ENCODE results near the gene NUDC. TPM values are rescaled to one million over a fixed set of nuclear protein-coding genes. Genes with fewer than 3 reads are reported as not detected.

The NUDC gene
- total and polyA plus RNA-seq, 9 of the 15 experiments (the other 6 are each of a cell fraction or from before 2014, with no cell fraction given), result 9.8 to 234 (median 149) TPM

- TF ChIP-seq CUX1 (CRISPR knock-in tag; IDR thresholded peaks at IDR 0.05), result no peak
- TF ChIP-seq ETV1 (tag; conservative IDR thresholded peaks at IDR 0.05; ENCODE audit: low read depth), result no peak
- TF ChIP-seq ZNF3 (CRISPR knock-in tag; IDR thresholded peaks at IDR 0.05), result no peak
- no peak for TF ChIP-seq ZZZ3 (IDR thresholded peaks at IDR 0.05)
- TF ChIP-seq SIN3A (IDR thresholded peaks at IDR 0.05; ENCODE audit: borderline replicate concordance in 2 of 2, control insufficient read depth in 1 of 2, low read depth in 2 of 2, low read length in 2 of 2), result no peak
- TF ChIP-seq XRCC3 (IDR thresholded peaks at IDR 0.05), result no peak
- no peak for TF ChIP-seq RUNX1 (IDR thresholded peaks at IDR 0.05; ENCODE audit: low read depth)
- no peak for TF ChIP-seq ZBTB1 (CRISPR knock-in tag; IDR thresholded peaks at IDR 0.05; ENCODE audit: borderline replicate concordance, low read depth)
- TF ChIP-seq ZNF77 (CRISPR knock-in tag; IDR thresholded peaks at IDR 0.05), result no peak
- no peak for TF ChIP-seq ZNF584 (CRISPR knock-in tag; IDR thresholded peaks at IDR 0.05; ENCODE audit: low read depth)
- TF ChIP-seq RCOR1 (IDR thresholded peaks at IDR 0.05; ENCODE audit: borderline replicate concordance in 1 of 2, low read depth in 2 of 2, low read length in 2 of 2), result peak in 1 of 2 experiments; percentile 58; a peak in 1 of 4 replicates
- TF ChIP-seq VEZF1 (CRISPR knock-in tag; IDR thresholded peaks at IDR 0.05), result peak; percentile 39
- TF ChIP-seq, protein P1, sequence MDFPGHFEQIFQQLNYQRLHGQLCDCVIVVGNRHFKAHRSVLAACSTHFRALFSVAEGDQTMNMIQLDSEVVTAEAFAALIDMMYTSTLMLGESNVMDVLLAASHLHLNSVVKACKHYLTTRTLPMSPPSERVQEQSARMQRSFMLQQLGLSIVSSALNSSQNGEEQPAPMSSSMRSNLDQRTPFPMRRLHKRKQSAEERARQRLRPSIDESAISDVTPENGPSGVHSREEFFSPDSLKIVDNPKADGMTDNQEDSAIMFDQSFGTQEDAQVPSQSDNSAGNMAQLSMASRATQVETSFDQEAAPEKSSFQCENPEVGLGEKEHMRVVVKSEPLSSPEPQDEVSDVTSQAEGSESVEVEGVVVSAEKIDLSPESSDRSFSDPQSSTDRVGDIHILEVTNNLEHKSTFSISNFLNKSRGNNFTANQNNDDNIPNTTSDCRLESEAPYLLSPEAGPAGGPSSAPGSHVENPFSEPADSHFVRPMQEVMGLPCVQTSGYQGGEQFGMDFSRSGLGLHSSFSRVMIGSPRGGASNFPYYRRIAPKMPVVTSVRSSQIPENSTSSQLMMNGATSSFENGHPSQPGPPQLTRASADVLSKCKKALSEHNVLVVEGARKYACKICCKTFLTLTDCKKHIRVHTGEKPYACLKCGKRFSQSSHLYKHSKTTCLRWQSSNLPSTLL (IDR thresholded peaks at IDR 0.05), result no peak
- TF ChIP-seq ZNF311 (CRISPR knock-in tag; IDR thresholded peaks at IDR 0.05), result no peak
- no peak for TF ChIP-seq PRMT5 (CRISPR knock-in tag; IDR thresholded peaks at IDR 0.05)
- TF ChIP-seq, protein P2, sequence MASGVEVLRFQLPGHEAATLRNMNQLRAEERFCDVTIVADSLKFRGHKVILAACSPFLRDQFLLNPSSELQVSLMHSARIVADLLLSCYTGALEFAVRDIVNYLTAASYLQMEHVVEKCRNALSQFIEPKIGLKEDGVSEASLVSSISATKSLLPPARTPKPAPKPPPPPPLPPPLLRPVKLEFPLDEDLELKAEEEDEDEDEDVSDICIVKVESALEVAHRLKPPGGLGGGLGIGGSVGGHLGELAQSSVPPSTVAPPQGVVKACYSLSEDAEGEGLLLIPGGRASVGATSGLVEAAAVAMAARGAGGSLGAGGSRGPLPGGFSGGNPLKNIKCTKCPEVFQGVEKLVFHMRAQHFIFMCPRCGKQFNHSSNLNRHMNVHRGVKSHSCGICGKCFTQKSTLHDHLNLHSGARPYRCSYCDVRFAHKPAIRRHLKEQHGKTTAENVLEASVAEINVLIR (CRISPR knock-in tag; IDR thresholded peaks at IDR 0.05), result no peak
- no peak for TF ChIP-seq NR2C2 (CRISPR knock-in tag; IDR thresholded peaks at IDR 0.05)
- peak; percentile 70; the same call in 1 of the 2 replicates for TF ChIP-seq NR2C2 (tag; IDR thresholded peaks at IDR 0.05)
- peak; percentile 19; the same call in 1 of the 2 replicates for TF ChIP-seq CBFA2T3 (IDR thresholded peaks at IDR 0.05)
Measured at GRCh38 chr1:26938004-26938658, 16.6 kb downstream of the NUDC start (continued).
